ENCODE data around the gene HARBI1. TPM values are rescaled to one million over a fixed set of nuclear protein-coding genes. Genes with fewer than 3 reads are reported as not detected.

The HARBI1 gene
- total RNA-seq, 4 donors from 2014 or later, result 1.3 to 6.2 (median 3.5) TPM

GRCh38 chr11:46599340-46600193, 17.5 kb downstream of the HARBI1 start:
- Histone ChIP-seq H3K36me3 (peaks cover 0 to 5% of the 10 kb centered on the region in 2 donors), H3K27ac (peak overlapping the region; percentile 12 to 36 (median 26)), H3K4me3 (replicated peaks in 1 of 3) (no peak overlapping the region), H3K27me3 (no peaks in the 10 kb centered on the region), H3K4me1 (no peaks in the 10 kb centered on the region), H3K9me3 (no peaks in the 10 kb centered on the region)
- WGBS, 2 donors, result 72 to 76% methylated on average over 8 of the region's 8 CpGs
- TF ChIP-seq, protein P1, sequence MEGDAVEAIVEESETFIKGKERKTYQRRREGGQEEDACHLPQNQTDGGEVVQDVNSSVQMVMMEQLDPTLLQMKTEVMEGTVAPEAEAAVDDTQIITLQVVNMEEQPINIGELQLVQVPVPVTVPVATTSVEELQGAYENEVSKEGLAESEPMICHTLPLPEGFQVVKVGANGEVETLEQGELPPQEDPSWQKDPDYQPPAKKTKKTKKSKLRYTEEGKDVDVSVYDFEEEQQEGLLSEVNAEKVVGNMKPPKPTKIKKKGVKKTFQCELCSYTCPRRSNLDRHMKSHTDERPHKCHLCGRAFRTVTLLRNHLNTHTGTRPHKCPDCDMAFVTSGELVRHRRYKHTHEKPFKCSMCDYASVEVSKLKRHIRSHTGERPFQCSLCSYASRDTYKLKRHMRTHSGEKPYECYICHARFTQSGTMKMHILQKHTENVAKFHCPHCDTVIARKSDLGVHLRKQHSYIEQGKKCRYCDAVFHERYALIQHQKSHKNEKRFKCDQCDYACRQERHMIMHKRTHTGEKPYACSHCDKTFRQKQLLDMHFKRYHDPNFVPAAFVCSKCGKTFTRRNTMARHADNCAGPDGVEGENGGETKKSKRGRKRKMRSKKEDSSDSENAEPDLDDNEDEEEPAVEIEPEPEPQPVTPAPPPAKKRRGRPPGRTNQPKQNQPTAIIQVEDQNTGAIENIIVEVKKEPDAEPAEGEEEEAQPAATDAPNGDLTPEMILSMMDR (IDR thresholded peaks at IDR 0.05), result no peak
- no peak for TF ChIP-seq POLR2A (IDR thresholded peaks at IDR 0.05)
- intact Hi-C loops (cut with DNase I), result no loop called here
- DNase-seq, result peak in 1 of 2 donors; percentile 20

DNA sequence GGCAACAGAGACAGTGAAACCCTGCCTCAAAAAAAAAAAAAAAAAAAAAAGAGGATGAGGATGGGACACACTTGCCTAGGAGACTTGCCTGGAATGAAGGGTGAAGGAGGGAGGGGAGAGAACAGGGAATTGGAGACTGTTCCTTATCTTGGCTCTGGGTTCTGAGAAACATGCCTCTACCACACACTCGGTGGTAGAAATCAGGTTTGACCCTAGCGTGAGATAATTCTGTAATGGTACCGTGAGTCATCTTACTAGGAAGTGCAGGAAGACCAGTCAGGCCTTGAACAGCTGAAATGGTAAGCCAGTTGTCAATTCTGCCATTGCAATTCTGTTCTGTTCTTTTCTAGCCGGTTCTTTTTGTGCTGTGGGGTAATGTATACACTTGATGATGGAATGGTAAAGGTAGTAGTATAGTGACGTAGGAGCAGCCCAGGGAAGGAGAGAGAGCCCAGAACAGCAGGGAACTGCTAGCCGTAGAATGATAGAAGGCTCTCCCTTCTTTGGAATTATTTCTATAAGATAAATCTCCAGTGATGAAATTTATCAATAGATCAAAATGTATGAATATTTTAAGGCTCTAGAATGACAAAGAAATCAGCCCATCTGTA, 19.3 kb downstream of the HARBI1 start:
- Histone ChIP-seq H3K27ac (no peak overlapping the region), H3K36me3 (no peaks in the 10 kb centered on the region), H3K4me3 (replicated peaks in 1 of 3) (no peak overlapping the region), H3K4me1 (peaks cover 3 to 5% of the 10 kb centered on the region in 2 donors), H3K27me3 (no peaks in the 10 kb centered on the region), H3K9me3 (no peaks in the 10 kb centered on the region)
- 89 to 91% methylated on average over 6 of the region's 6 CpGs for WGBS, 2 donors
- TF ChIP-seq, protein P1 (IDR thresholded peaks at IDR 0.05), result no peak
- no peak for TF ChIP-seq POLR2A (IDR thresholded peaks at IDR 0.05)
- intact Hi-C loops (cut with DNase I), result no loop called here
- DNase-seq, result no peak

DNA sequence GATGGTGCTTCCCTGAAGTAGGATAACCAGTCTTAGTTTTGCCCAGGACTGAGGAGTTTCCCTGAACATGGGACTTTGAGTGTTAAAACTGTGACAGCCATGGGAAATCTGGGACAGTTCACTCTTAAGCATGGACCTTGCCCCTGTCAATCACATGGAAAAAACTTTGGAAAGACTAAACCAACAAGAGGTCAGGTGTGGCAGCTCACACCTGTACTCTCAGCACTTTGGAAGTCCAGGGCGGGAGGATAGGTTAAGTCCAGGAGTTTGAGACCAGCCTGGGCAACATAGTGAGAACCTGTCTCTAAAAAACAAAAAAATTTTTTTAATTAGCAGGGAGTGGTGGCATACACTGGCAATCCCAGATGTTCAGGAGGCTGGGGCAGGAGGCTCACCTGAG, 19.9 kb downstream of the HARBI1 start:
- TF ChIP-seq, protein P1 (IDR thresholded peaks at IDR 0.05), result no peak
- TF ChIP-seq POLR2A (IDR thresholded peaks at IDR 0.05), result no peak
- H3K36me3 ChIP-seq, result no peaks in the 10 kb centered on the region
- H3K4me3 ChIP-seq (replicated peaks in 1 of 3), result no peak overlapping the region
- H3K27me3 ChIP-seq, result no peaks in the 10 kb centered on the region
- intact Hi-C loops (cut with DNase I), result no loop called here
- peaks cover 9 to 10% of the 10 kb centered on the region in 2 donors for H3K4me1 ChIP-seq
- DNase-seq, result no peak
- H3K27ac ChIP-seq, result no peak overlapping the region
- 96 to 100% methylated on average over 1 of the region's 1 CpG for WGBS, 2 donors
- no peaks in the 10 kb centered on the region for H3K9me3 ChIP-seq

- no peaks in the 10 kb centered on the region for H3K27me3 ChIP-seq
- intact Hi-C loops (cut with DNase I), result no loop called here
- no peak overlapping the region for H3K27ac ChIP-seq
- TF ChIP-seq, protein P1 (IDR thresholded peaks at IDR 0.05), result no peak
- TF ChIP-seq POLR2A (IDR thresholded peaks at IDR 0.05), result no peak
- no peak overlapping the region for H3K4me3 ChIP-seq (replicated peaks in 1 of 3)
- no peaks in the 10 kb centered on the region for H3K36me3 ChIP-seq
- H3K4me1 ChIP-seq, result peaks cover 18 to 33% of the 10 kb centered on the region in 2 donors
- DNase-seq, result no peak
- no peaks in the 10 kb centered on the region for H3K9me3 ChIP-seq
- WGBS, 2 donors, result 93 to 95% methylated on average over 10 of the region's 10 CpGs
Observed at GRCh38 chr11:46594785-46595184, 22.2 kb downstream of the HARBI1 start.

DNA sequence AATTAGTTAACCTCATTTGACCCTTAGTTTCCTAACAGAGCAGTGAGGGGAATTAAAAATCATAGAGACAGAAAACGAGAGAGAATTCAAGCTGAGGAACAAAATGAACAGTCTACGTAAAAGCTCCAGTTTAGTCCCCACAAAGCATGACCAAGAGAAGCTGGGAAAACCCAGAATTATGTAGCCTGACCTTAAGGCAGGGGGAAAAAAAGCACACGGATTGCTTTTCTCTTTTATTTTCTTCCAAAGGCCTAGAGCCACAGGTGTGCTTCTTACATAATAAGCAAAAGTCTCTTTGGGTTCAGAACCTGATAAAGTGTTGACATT, 22.7 kb downstream of the HARBI1 start:
- Histone ChIP-seq H3K4me1 (peaks cover 18 to 33% of the 10 kb centered on the region in 2 donors), H3K36me3 (no peaks in the 10 kb centered on the region), H3K4me3 (replicated peaks in 1 of 3) (peak overlapping the region; percentile 60 to 81 (median 79)), H3K27ac (peak overlapping the region; percentile 67 to 83 (median 78)), H3K9me3 (no peaks in the 10 kb centered on the region), H3K27me3 (no peaks in the 10 kb centered on the region)
- intact Hi-C loops (cut with DNase I), result no loop called here
- DNase-seq, result no peak
- no peak for TF ChIP-seq POLR2A (IDR thresholded peaks at IDR 0.05)
- TF ChIP-seq, protein P1 (IDR thresholded peaks at IDR 0.05), result no peak
- 30 to 36% methylated on average over 3 of the region's 3 CpGs for WGBS, 2 donors
